Erythroblast (primary cell): ENCODE results near the gene RPL35.

ENCODE experiments used
- GATA1 ChIP-seq: IDR thresholded peaks from 2 replicates; pipeline ENCODE4 v1.6.1; 2011; ENCODE audit warnings: low read depth, mild to moderate bottlenecking, control low read depth, low read length, moderate library complexity
- POLR2A ChIP-seq: IDR thresholded peaks from 2 replicates; pipeline ENCODE4 v1.6.1; 2011; ENCODE audit warnings: mild to moderate bottlenecking, low read length

DNA sequence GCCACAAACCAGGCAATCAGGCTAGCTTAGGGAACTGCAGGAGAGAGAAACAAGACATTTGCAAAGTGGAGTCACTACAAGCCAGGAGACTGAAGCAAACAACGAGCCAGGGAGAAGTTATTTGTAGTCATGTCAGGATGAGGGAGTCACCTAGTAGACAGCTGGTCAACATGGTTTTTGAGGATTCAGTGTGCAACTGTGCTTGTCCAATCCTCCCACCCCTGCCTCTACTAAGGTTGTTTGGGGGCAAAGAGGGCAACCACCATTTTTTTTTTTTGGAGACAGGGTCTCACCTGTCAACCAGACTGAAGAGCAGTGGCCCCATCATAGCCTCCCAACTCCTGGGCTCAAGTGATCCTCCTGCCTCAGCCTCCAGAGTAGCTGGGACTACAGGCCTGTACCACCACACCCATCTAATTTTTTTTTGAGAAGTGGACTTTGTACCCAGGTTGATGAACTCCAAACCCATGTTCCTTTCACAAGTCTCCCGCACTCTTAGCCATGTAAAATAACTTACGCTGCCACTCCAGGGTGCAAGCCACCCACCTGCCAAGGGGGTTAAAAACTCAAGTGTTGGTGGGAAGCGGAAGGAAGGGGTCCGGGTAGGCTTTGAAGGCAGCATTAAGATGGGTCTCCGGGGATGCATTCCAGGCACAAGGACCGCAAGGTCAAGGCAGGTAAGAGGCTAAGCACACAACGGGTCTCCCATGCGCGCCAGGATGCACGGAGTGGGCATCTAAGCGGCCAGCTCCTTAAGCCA is 995 bp downstream of the RPL35 start:
- TF ChIP-seq POLR2A (no peak), GATA1 (no peak)
